Heart left ventricle (tissue), 16 donors: ENCODE data around the gene DPP9. TPM values are rescaled to one million over a fixed set of nuclear protein-coding genes. Genes with fewer than 3 reads are reported as not detected.
A peak's percentile ranks its signal among the peaks of the same experiment; 100 is the strongest.

ENCODE experiments used
- ATAC-seq, 4 donors: fragments of 200-7000 bp; cut with Tn5 transposase; one replicate each; pipeline ENCODE4 v1.9.1; 2020 to 2022; ENCODE audit warnings: moderate library complexity in 4 of 4, mild to moderate bottlenecking in 3 of 4, moderate number of reproducible peaks in 1 of 4
- DNase-seq, 5 donors: peaks; one replicate each; pipeline ENCODE4 v3.0.0-alpha.2; 2020
- H3K27ac ChIP-seq, 12 donors: fragments of 200-600 bp; sonication (generic) in 4 of 12; one replicate each; pipeline versions ENCODE4 v1.5.0 to v1.8.0; 2016 to 2022; ENCODE audit warnings: mild to moderate bottlenecking in 2 of 12
- H3K27me3 ChIP-seq, 9 donors: fragments of 200-600 bp; sonication (generic) in 2 of 9; one replicate each; pipeline versions ENCODE4 v1.5.1 to v1.8.0; 2016 to 2022; ENCODE audit warnings: mild to moderate bottlenecking in 3 of 9
- H3K36me3 ChIP-seq, 9 donors: fragments of 200-600 bp; sonication (generic) in 2 of 9; one replicate each; pipeline versions ENCODE4 v1.5.0 to v1.8.0; 2018 to 2022; ENCODE audit warnings: mild to moderate bottlenecking in 2 of 9
- H3K4me1 ChIP-seq, 12 donors: fragments of 200-600 bp; sonication (generic) in 4 of 12; one replicate each; pipeline versions ENCODE4 v1.5.0 to v1.8.0; 2016 to 2022; ENCODE audit warnings: mild to moderate bottlenecking in 3 of 12
- H3K4me3 ChIP-seq, 12 donors: fragments of 200-600 bp; sonication (generic) in 4 of 12; one replicate each; pipeline versions ENCODE4 v1.5.0 to v1.8.0; 2017 to 2022; ENCODE audit warnings: mild to moderate bottlenecking in 9 of 12, moderate library complexity in 4 of 12
- H3K9me3 ChIP-seq, 12 donors: fragments of 200-600 bp; sonication (generic) in 4 of 12; one replicate each; pipeline versions ENCODE4 v1.5.0 to v1.8.0; 2016 to 2022; ENCODE audit warnings: mild to moderate bottlenecking in 1 of 12
- CTCF ChIP-seq, 12 donors: fragments of 200-600 bp; sonication (generic) in 4 of 12; IDR thresholded peaks; one replicate each; pipeline versions ENCODE4 v1.5.0 to v1.8.0; 2018 to 2022; ENCODE audit warnings: antibody characterized with exemption in 12 of 12, mild to moderate bottlenecking in 5 of 12
- POLR2A ChIP-seq, 2 donors: fragments of 450-650 bp; IDR thresholded peaks; one replicate each; pipeline ENCODE4 v1.6.1; 2017; ENCODE audit warnings: antibody characterized with exemption in 2 of 2, mild to moderate bottlenecking in 2 of 2, moderate library complexity in 2 of 2
- WGBS, 4 donors: extraction: QIAGEN DNeasy Blood & Tissue Kit in 2 of 4; methylation state at CpG; one replicate each; pipeline versions ENCODE4 v1.1.5 to v1.1.7; 2013 to 2018; 5-methylcytosine and 5-hydroxymethylcytosine counted together
- intact Hi-C, 10 donors: fragments of 100-400 bp; cut with DNase I; formaldehyde crosslinking; loops; one replicate each; pipeline versions ENCODE4 v1.11.1 to v1.14.2; 2022
- long read RNA-seq, 3 donors: library from polyadenylated mRNA; unstranded; transcript quantifications; one replicate each; pipeline ENCODE4 v2.0.0, GENCODE V29; 2020 to 2021
- polyA plus RNA-seq, 2 donors: library from polyadenylated mRNA; stranded (reverse); fragments of 200-250 nt; gene quantifications; one replicate each; pipeline ENCODE4 v1.2.3, GENCODE V29; 2013
- total RNA-seq, 9 donors: library from RNA; depleted of rRNA in 2 of 9; stranded (reverse); fragments of >200 nt in 2 of 9; fragmentation: NEBNext Ultra II Directional in 3 of 9; extraction: Animal tissue kit (Norgen Biotek cat#: 25700) in 3 of 9; gene quantifications; one replicate each; pipeline versions ENCODE4 v1.1.0 to v1.2.4, GENCODE V29; 2016 to 2023
- donor health status: ischemic (EF 13 %, LVEDD 7.1; RV severe dilation, severe dysfunction).
- donor health status: healthy with polysubstance abuse.
- donor health status: DM: no; HTN: yes; CAD: no.
- donor health status: DM: no; HTN: no; CAD: no.
- donor health status: ischemic (EF 25% LVEDD 6.9; RV normal size, moderate dysfunction).
- donor health status: ischemic (EF 25% LVEDD 5.7; RV mildly dilated, moderate dysfunction).
- donor health status: healthy.
- donor health status: DM: yes; HTN: yes; CAD: no.
- donor health status: ischemic (EF 35%, LVEDD 5.7; RV mildly dilated, moderate dysfunction).
- donor health status: nonischemic (EF 11% LVEDD 7.7; RV severe dilation, severe dysfunction).
- donor health status: DM: yes; HTN: yes; CAD: no.
- donor health status: PGD.
- donor health status: ischemic (EF 29% LVEDD 5.4; RV normal size, mild dysfunction).
- donor health status: nonischemic (EF 23%, LVEDD 6.1; RV moderate dilation, normal function).

Gene DPP9
- total RNA-seq (10 to 100 TPM; 38.9 to 65.2 (median 47.7) TPM), polyA plus RNA-seq (10 to 100 TPM; 30.7 to 59.6 TPM)
- long read RNA-seq, donor 1, full-length matches to known transcripts: 11 of 53 reads
- long read RNA-seq, donor 1, partial matches to known transcripts: 19 of 53 reads
- long read RNA-seq, donor 1, other reads (novel, unspliced or antisense): 23 of 53 reads
- long read RNA-seq, donor 2, full-length matches to known transcripts: 89 of 177 reads
- long read RNA-seq, donor 2, partial matches to known transcripts: 77 of 177 reads
- long read RNA-seq, donor 2, other reads (novel, unspliced or antisense): 11 of 177 reads
- long read RNA-seq, donor 3, full-length matches to known transcripts: 22 of 93 reads
- long read RNA-seq, donor 3, partial matches to known transcripts: 38 of 93 reads
- long read RNA-seq, donor 3, other reads (novel, unspliced or antisense): 33 of 93 reads

- ATAC-seq (peak; percentile 96 to 97 (median 96)), DNase-seq (peak; percentile 97 to 99 (median 98))
- Histone ChIP-seq H3K4me3 (peak within 1 kb of the TSS; percentile 75 to 99 (median 94)), H3K4me1 (peaks cover 0 to 43% (median 16%) of the 10 kb centered on the region in 12 donors), H3K27ac (peak within 1 kb of the TSS; percentile 83 to 97 (median 93)), H3K36me3 (peaks cover 0 to 33% (median 23%) of the 10 kb centered on the region in 9 donors), H3K9me3 (no peaks in the 10 kb centered on the region), H3K27me3 (no peaks in the 10 kb centered on the region)
- intact Hi-C loops: loop anchor here in 5 of 10 donors (1.0 to 5.0 kb wide), 6 partner anchors 52 to 958 kb away; partner anchors contain the start of genes FEM1A (in 3 of the 5), HSD11B1L (in 1 of the 5), KDM4B (in 1 of the 5) and MICOS13 (in 1 of the 5)
- WGBS, 4 donors: 0 to 1% (median 0%) methylated on average over 31 to 79 of the region's 79 CpGs
- TF ChIP-seq POLR2A (IDR thresholded peaks at IDR 0.05) (peak in 1 of 2 donors; percentile 72), CTCF (IDR thresholded peaks at IDR 0.05) (peak in 9 of 12 donors; percentile 25 to 55 (median 32))
These were observed at the start of gene DPP9 for GRCh38 chr19:4723595-4724514. Gene DPP9, minus strand, starts transcription at chr19:4723842. Its CDS starts 3,936 bp downstream, at chr19:4719906.

- intact Hi-C loops: no loop called here
- Histone ChIP-seq H3K9me3 (peaks cover 0 to 2% (median 0%) of the 10 kb centered on the region in 12 donors), H3K27me3 (no peaks in the 10 kb centered on the region), H3K4me1 (no peaks in the 10 kb centered on the region), H3K27ac (no peak overlapping the region), H3K4me3 (no peak overlapping the region), H3K36me3 (no peaks in the 10 kb centered on the region)
- TF ChIP-seq POLR2A (IDR thresholded peaks at IDR 0.05) (no peak), CTCF (IDR thresholded peaks at IDR 0.05) (no peak)
- 64 to 73% (median 69%) methylated on average over 9 of the region's 9 CpGs for WGBS, 4 donors
- DNase-seq: no peak
- ATAC-seq: no peak
These were observed 49.5 kb upstream of the DPP9 start for GRCh38 chr19:4773047-4773640.

- 35 to 51% (median 44%) methylated on average over 2 of the region's 2 CpGs for WGBS, 4 donors
- peaks cover 0 to 2% (median 0%) of the 10 kb centered on the region in 12 donors for H3K9me3 ChIP-seq
- H3K4me1 ChIP-seq: no peaks in the 10 kb centered on the region
- intact Hi-C loops: no loop called here
- no peaks in the 10 kb centered on the region for H3K27me3 ChIP-seq
- ATAC-seq (no peak), DNase-seq (no peak)
- H3K36me3 ChIP-seq: no peaks in the 10 kb centered on the region
- no peak overlapping the region for H3K27ac ChIP-seq
- TF ChIP-seq POLR2A (IDR thresholded peaks at IDR 0.05) (no peak), CTCF (IDR thresholded peaks at IDR 0.05) (no peak)
- no peak overlapping the region for H3K4me3 ChIP-seq
These were observed 48.9 kb upstream of the DPP9 start for GRCh38 chr19:4772566-4772965.
